Measurements from ENCODE around the gene MORN1.

MORN1 gene

DNA sequence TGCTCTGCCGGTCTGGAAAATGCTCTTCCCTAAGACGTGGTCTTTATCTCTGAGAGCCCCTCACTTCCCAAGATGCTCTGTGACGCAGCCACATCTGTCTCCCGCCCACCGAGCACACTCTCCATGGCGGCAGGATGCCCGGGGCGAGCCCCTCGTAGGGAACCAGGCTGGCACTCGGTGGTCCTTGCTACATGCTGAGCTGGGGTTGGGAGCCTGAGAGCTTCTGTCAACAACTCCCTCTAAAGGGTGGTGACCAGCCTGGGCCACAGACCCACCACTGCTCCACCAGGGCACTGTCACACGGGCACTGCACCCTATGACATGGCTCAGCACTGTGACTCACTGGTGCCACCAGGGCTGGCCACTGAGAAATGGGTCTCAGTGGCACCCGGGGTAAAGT, 18.4 kb upstream of the MORN1 start:
- H3K4me3 ChIP-seq (ENCODE audit: low read depth, low read length): no peak overlapping the region
- DNase-seq (ENCODE audit: low read depth): no peak
- TF ChIP-seq, protein P1, sequence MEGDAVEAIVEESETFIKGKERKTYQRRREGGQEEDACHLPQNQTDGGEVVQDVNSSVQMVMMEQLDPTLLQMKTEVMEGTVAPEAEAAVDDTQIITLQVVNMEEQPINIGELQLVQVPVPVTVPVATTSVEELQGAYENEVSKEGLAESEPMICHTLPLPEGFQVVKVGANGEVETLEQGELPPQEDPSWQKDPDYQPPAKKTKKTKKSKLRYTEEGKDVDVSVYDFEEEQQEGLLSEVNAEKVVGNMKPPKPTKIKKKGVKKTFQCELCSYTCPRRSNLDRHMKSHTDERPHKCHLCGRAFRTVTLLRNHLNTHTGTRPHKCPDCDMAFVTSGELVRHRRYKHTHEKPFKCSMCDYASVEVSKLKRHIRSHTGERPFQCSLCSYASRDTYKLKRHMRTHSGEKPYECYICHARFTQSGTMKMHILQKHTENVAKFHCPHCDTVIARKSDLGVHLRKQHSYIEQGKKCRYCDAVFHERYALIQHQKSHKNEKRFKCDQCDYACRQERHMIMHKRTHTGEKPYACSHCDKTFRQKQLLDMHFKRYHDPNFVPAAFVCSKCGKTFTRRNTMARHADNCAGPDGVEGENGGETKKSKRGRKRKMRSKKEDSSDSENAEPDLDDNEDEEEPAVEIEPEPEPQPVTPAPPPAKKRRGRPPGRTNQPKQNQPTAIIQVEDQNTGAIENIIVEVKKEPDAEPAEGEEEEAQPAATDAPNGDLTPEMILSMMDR (conservative IDR thresholded peaks at IDR 0.05; ENCODE audit: low read depth, low read length): no peak

DNA sequence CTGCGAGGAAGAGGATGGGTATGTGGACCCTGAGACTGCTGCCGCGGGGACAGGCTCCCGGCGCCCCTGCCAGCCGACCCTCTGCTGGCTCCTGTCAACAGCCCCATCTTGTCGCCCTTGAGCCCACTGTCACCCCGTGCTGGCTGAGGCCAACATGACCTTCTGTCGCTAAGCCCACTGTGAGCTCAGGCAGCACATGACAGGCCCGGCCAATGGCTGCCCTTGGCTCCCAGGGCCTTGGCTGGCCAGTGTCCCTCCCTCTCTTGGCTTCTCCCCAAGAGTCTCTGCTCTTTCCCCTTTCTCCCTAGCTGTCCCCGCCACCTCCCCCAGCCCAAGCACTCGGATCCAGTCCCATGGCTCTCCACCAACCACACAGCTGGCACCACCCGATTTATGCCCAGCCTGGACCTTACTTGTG, 17.5 kb upstream of the MORN1 start:
- no peak overlapping the region for H3K4me3 ChIP-seq (ENCODE audit: low read depth, low read length)
- TF ChIP-seq, protein P1 (conservative IDR thresholded peaks at IDR 0.05; ENCODE audit: low read depth, low read length): no peak
- no peak for DNase-seq (ENCODE audit: low read depth)

DNA sequence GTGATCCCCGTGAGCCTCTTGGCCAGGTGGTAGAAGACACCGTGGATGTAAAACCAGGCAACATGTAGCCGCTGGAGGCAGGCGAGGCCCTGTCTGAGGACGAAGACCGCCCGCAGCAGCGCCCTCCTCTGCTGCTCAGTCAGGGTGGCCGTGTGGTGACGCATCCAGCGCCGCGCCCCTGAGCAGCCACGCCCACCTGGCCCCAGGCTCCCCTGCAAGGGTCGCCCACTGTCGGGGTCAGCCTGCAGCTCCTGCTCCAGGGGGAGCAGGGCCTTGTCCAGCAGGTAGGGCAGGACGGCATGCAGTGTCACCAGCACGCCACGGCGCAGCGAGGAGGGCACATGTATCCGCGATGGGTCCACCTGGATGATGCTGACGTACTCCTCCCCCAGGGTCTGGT, 17.1 kb upstream of the MORN1 start:
- no peak overlapping the region for H3K4me3 ChIP-seq (ENCODE audit: low read depth, low read length)
- no peak for DNase-seq (ENCODE audit: low read depth)
- TF ChIP-seq, protein P1 (conservative IDR thresholded peaks at IDR 0.05; ENCODE audit: low read depth, low read length): no peak

DNA sequence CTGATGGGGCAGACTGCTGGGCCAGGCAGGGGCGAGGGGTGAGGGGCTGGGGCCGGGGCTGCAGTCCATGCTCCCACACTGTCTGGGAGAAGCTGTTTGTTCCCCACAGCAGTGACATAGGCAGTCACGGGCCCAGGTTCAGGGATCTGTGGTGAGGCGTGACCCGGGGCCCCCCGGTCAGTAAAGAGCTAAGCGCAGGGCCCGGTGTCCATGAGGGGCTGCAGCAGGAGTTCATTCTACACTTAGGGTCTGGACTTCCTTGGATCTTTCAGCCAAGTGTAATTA, 16.6 kb upstream of the MORN1 start:
- no peak overlapping the region for H3K4me3 ChIP-seq (ENCODE audit: low read depth, low read length)
- DNase-seq (ENCODE audit: low read depth): no peak
- TF ChIP-seq, protein P1 (conservative IDR thresholded peaks at IDR 0.05; ENCODE audit: low read depth, low read length): no peak

DNA sequence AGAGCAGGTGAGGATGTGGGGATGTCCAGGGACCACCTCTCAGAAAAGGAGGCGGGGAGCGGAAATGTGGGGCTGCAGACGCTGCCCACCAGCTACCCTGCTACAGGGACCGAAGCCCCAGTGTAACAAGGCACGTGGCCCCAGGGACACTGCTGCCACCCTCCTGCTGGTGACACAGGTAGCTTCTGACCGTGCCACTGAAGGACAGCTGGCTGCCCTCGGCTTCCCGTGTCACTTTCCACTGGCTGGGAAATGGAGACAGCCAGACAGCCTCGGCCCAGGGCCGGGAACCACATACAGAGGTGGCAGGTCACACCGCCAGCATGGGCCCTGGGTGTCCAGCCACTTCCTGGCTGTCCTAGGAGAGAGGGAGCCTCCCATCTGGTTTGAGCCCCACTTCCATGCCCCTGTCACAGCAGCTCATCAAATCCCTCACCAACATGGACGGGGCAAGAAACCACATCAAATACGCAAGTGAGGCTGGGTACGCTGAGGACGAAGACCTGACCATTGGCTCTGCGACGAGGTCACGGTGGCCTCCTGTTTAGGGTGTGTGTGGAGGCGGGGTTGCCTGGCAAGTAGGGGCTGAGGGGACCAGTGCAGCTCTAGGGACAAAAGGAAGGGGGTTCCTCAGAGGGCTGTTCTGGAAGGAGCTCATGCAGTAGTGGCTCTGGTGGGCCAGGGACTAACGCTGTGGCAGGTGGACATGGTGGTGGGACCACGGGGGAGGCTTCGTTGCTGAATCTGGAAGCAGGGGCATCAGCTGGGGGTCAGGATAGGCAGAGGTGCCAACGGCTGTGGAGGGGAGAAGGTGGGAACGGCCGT, 16.0 kb upstream of the MORN1 start:
- no peak overlapping the region for H3K4me3 ChIP-seq (ENCODE audit: low read depth, low read length)
- no peak for DNase-seq (ENCODE audit: low read depth)
- TF ChIP-seq, protein P1 (conservative IDR thresholded peaks at IDR 0.05; ENCODE audit: low read depth, low read length): no peak

DNA sequence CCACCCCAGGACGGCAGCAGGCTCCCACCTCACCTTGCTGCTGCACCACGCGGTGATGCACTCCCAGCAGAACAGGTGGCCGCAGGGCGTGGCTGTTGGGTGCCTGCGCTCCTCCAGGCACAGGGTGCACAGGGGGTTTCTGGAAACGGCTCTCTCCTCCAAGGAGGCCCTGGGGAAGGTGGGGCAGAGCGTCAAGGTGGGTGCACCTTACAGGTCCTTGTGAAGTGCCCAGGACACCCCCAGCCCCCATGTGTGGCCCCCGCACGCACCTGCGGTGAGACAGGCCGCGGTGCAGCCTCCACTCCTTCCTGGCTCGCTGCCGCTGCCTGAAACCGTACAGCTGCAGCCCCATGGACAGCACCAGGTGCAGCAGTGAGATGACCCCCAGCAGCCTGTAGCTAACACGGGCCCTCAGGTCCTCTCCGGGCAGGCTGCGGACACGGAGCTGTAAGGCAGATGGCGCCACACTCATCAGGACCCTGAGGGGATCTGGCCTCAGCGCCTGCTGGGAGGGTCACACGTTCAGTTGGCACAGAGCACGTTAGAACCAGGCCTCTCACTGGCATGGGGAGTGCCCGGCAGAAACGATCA, 15.2 kb upstream of the MORN1 start:
- TF ChIP-seq, protein P1 (conservative IDR thresholded peaks at IDR 0.05; ENCODE audit: low read depth, low read length): peak; percentile 26
- H3K4me3 ChIP-seq (ENCODE audit: low read depth, low read length): no peak overlapping the region
- DNase-seq (ENCODE audit: low read depth): no peak

All from choroid plexus epithelial cell (primary cell).